ENCODE results near the gene TICAM1.
A peak's percentile ranks its signal among the peaks of the same experiment; 100 is the strongest.

Gene TICAM1

GRCh38 chr19:4772566-4772965 is 58.9 kb downstream of the TICAM1 start:
- no peak for DNase-seq (ENCODE audit: low read depth, low spot score)

- peak; percentile 95 for DNase-seq (ENCODE audit: low read depth, low spot score)
Observed at GRCh38 chr19:4768934-4769777, 62.4 kb downstream of the TICAM1 start.
